Amniotic epithelial cell (primary cell): Measurements from ENCODE around the gene NKAP.
"Not testable (repeated sequence)": the region's sequence is repeated elsewhere in the genome, so short reads cannot be mapped to it uniquely, and the experiment has no call there.

ENCODE experiments used
- DNase-seq: peaks from one replicate; pipeline ENCODE4 v3.0.0-alpha.2; 2010; ENCODE audit warnings: low read depth

Gene NKAP

GRCh38 chrX:119935215-119935874 lies 8.2 kb downstream of the NKAP start:
- DNase-seq, result no peak

- DNase-seq, result not testable (repeated sequence)
Observed at GRCh38 chrX:119922391-119922790, 21.2 kb downstream of the NKAP start.

- no peak for DNase-seq
Observed at GRCh38 chrX:119919835-119920585, 23.5 kb downstream of the NKAP start.

- DNase-seq, result no peak
Observed at GRCh38 chrX:119917877-119918276, 25.7 kb downstream of the NKAP start.

- no peak for DNase-seq
Observed at GRCh38 chrX:119916310-119916709, 27.2 kb downstream of the NKAP start.

GRCh38 chrX:119900976-119901375 lies 42.6 kb downstream of the NKAP start:
- DNase-seq, result peak; percentile 22

GRCh38 chrX:119899125-119899524 lies 44.4 kb downstream of the NKAP start:
- DNase-seq, result no peak

GRCh38 chrX:119895843-119896326 lies 47.7 kb downstream of the NKAP start, which contains the start of gene AKAP14:
Gene AKAP14 (plus strand): TSS chrX:119895893. CDS start chrX:119903224, 7,331 bp downstream.
- DNase-seq, result peak; percentile 23

GRCh38 chrX:119891961-119892692 lies 51.4 kb downstream of the NKAP start:
- DNase-seq, result not testable (repeated sequence)

GRCh38 chrX:119890626-119891025 lies 52.9 kb downstream of the NKAP start:
- not testable (repeated sequence) for DNase-seq

- DNase-seq, result peak; percentile 29
Observed at GRCh38 chrX:119887721-119888425, 55.7 kb downstream of the NKAP start.

- peak; percentile 54 for DNase-seq
Observed at GRCh38 chrX:119885554-119886428, 57.8 kb downstream of the NKAP start.

- DNase-seq, result peak; percentile 60
Observed at GRCh38 chrX:119880552-119881437, 62.8 kb downstream of the NKAP start.

- no peak for DNase-seq
Observed at GRCh38 chrX:119880076-119880475, 63.5 kb downstream of the NKAP start.

- DNase-seq, result no peak
Observed at GRCh38 chrX:119878740-119879139, 64.8 kb downstream of the NKAP start.

GRCh38 chrX:119871599-119872395 lies 71.8 kb downstream of the NKAP start, which contains the start of the genes NDUFA1 and RNF113A:
Gene NDUFA1 (plus strand): TSS chrX:119871832. CDS start chrX:119871912, 80 bp downstream.
Gene RNF113A (minus strand): TSS chrX:119871733. CDS start chrX:119871613, 120 bp downstream.
- DNase-seq, result peak; percentile 86

GRCh38 chrX:119871245-119871598 lies 72.3 kb downstream of the NKAP start:
- no peak for DNase-seq
